Measurements from ENCODE around the gene DGKZ. TPM values are rescaled to one million over a fixed set of nuclear protein-coding genes. Genes with fewer than 3 reads are reported as not detected.
A peak's percentile ranks its signal among the peaks of the same experiment; 100 is the strongest.

DGKZ gene
- total and polyA plus RNA-seq, 2 of the 13 experiments (the other 11 are each of a cell fraction or from before 2014, with no cell fraction given) = 15.8 to 20.7 TPM

DNA sequence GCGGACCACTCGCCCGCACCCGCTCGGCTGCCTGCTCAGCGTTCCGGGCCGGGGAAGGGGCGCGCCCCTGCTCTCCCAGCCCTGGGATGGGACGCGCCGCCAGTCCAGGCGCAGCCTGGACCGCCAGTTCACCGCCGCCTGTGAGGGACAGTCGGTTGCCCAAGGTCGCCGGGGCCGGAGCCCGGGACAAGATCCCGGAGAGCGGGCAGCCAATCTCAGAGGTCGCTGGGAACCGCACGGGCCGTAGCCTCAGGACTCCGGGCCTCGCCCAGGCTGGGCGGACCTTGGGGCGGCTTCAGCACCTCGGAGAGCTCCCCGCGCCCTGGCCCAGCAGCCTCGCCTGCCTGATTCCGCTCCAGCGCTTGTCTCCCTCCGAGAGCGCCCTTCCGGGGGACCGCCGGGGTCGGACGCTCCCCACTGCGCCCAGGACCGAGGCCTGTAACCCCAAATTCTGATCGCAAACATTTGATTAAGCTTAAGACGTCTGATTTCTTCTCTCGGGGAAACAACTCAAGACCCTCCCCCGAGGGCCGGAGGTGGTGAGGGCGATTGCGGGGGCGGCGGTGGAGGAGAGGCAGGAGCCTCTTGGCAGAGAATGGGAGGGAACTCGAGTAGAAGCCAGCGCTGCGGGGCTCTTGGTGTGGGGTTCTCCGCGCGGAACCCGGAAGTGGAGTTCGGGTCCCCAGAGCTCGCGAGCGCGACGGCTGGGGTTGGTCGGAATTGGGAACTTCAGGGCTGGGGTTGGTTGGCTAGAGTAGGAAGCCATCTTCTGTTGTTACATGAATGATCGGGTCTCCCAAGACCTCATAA, 45.4 kb downstream of the DGKZ start (continued):
- TF ChIP-seq HOXA9 (CRISPR knock-in tag; IDR thresholded peaks at IDR 0.05; ENCODE audit: borderline replicate concordance) (peak; percentile 95), HNF1A (IDR thresholded peaks at IDR 0.05; ENCODE audit: low read depth) (no peak), HNF1A (CRISPR knock-in tag; IDR thresholded peaks at IDR 0.05; ENCODE audit: borderline replicate concordance) (no peak), ZNF724P (CRISPR knock-in tag; IDR thresholded peaks at IDR 0.05; ENCODE audit: borderline replicate concordance) (peak; percentile 95; the same call in 1 of the 2 replicates), CENPBD1 (CRISPR knock-in tag; IDR thresholded peaks at IDR 0.05; ENCODE audit: borderline replicate concordance, low read depth) (peak; percentile 85; the same call in 1 of the 2 replicates), SMYD3 (CRISPR knock-in tag; IDR thresholded peaks at IDR 0.05) (peak; percentile 72; the same call in 1 of the 2 replicates), ARID2 (CRISPR knock-in tag; IDR thresholded peaks at IDR 0.05; ENCODE audit: borderline replicate concordance) (peak; percentile 96; the same call in 1 of the 2 replicates), GABPA (IDR thresholded peaks at IDR 0.05; ENCODE audit: low read depth, low read length) (no peak), GABPA (CRISPR knock-in tag; IDR thresholded peaks at IDR 0.05; ENCODE audit: low read depth) (0 out of 2 replicates have a peak, but pooled peaks have one; percentile 14), AHDC1 (CRISPR knock-in tag; IDR thresholded peaks at IDR 0.05; ENCODE audit: borderline replicate concordance) (peak; percentile 67; the same call in 1 of the 2 replicates), REL (CRISPR knock-in tag; conservative IDR thresholded peaks at IDR 0.05) (peak; percentile 96)
- TF ChIP-seq, protein P1, sequence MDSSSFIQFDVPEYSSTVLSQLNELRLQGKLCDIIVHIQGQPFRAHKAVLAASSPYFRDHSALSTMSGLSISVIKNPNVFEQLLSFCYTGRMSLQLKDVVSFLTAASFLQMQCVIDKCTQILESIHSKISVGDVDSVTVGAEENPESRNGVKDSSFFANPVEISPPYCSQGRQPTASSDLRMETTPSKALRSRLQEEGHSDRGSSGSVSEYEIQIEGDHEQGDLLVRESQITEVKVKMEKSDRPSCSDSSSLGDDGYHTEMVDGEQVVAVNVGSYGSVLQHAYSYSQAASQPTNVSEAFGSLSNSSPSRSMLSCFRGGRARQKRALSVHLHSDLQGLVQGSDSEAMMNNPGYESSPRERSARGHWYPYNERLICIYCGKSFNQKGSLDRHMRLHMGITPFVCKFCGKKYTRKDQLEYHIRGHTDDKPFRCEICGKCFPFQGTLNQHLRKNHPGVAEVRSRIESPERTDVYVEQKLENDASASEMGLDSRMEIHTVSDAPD (CRISPR knock-in tag; IDR thresholded peaks at IDR 0.05) = no peak; the same call in 1 of the 2 replicates

All from HepG2 (cell line).